AG04450 (cell line): ENCODE measurements around the gene SH3GL2. TPM values are rescaled to one million over a fixed set of nuclear protein-coding genes. Genes with fewer than 3 reads are reported as not detected.

ENCODE experiments used
- CTCF ChIA-PET: fragments of 300-600, 350-600 bp; formaldehyde crosslinking; extraction: SDS; loops from one replicate; lab custom pipeline; 2022; ENCODE audit warnings: antibody characterized with exemption, inconsistent platforms; lab: Charles Lee
- POLR2A ChIA-PET: fragments of 350-600 bp; formaldehyde crosslinking; extraction: SDS; loops from one replicate; lab custom pipeline; 2021; ENCODE audit warnings: antibody characterized with exemption, inconsistent platforms; lab: Yijun Ruan, JAX
- DNase-seq: peaks from one replicate; pipeline ENCODE4 v3.0.0-alpha.2; 2011; ENCODE audit warnings: low read depth, low spot score
- H3K27ac ChIP-seq: one replicate; pipeline ENCODE4 v1.5.1; 2012; ENCODE audit warnings: low read depth, low read length, control low read depth
- H3K27me3 ChIP-seq: one replicate; pipeline ENCODE4 v1.6.0; 2012; ENCODE audit warnings: low read length; ENCODE audit not compliant: control insufficient read depth, insufficient read depth
- H3K4me3 ChIP-seq: 2 replicates; pipeline ENCODE4 v1.5.1; 2011; ENCODE audit warnings: mild to moderate bottlenecking, low read depth, low read length, control low read depth
- H3K9me3 ChIP-seq: 2 replicates; pipeline ENCODE4 v1.5.1; 2012; ENCODE audit warnings: low read length; ENCODE audit not compliant: control insufficient read depth, insufficient read depth
- CTCF ChIP-seq: IDR thresholded peaks from 2 replicates; pipeline ENCODE4 v1.5.1; 2011; ENCODE audit warnings: low read depth, low read length, control low read depth, inconsistent platforms
- polyA plus RNA-seq: library from polyadenylated mRNA; depleted of rRNA; stranded (reverse); fragments of >200 nt; gene quantifications from 2 replicates; pipeline ENCODE4 v1.2.3, GENCODE V29; 2011

SH3GL2 gene
- polyA plus RNA-seq, 1 experiment = 0.04 TPM

- Histone ChIP-seq H3K4me3 (no peak overlapping the region), H3K27me3 (no peaks in the 10 kb centered on the region), H3K9me3 (no peaks in the 10 kb centered on the region), H3K27ac (no peak overlapping the region)
- ChIA-PET CTCF (interaction anchor here (1.2 to 1.8 kb wide), 2 partner anchors 9 to 23 kb away, joined by 3 to 4 read pairs; no protein-coding TSS in a partner anchor), POLR2A (no interaction called here)
- no peak for DNase-seq
- TF ChIP-seq CTCF = no peak
Observed at GRCh38 chr9:17833846-17834245, 255.0 kb downstream of the SH3GL2 start.

DNA sequence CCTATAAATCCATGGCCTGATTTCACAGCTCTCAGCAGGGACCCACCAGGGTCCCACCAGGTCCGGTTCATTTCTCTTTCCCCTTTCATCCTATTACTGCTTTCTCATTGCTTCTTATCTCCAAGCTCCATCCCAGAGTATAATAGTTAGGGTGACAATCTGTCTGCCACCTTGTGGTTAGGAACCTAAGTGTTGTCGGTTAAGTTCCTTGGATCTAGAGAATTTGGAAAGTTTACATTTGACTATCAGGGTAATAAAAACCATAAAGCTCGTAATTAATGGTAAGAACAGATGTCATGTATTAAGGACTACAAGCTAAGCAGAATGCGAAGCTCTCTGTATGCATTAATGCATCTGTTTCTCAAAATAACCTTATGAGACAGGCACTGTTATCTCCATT, 259.1 kb downstream of the SH3GL2 start:
- TF ChIP-seq CTCF = peak; percentile 25; the same call in 1 of the 2 replicates
- Histone ChIP-seq H3K27me3 (no peaks in the 10 kb centered on the region), H3K9me3 (no peaks in the 10 kb centered on the region), H3K4me3 (no peak overlapping the region), H3K27ac (no peak overlapping the region)
- CTCF ChIA-PET = interaction anchor here (1.9 to 3.4 kb wide), 2 partner anchors 27 to 306 kb away, joined by 6 to 22 read pairs; no protein-coding TSS in a partner anchor
- no peak for DNase-seq
- POLR2A ChIA-PET = interaction anchor here (0.7 kb wide), 1 partner anchor 815 kb away, joined by 7 read pairs; no protein-coding TSS in a partner anchor

DNA sequence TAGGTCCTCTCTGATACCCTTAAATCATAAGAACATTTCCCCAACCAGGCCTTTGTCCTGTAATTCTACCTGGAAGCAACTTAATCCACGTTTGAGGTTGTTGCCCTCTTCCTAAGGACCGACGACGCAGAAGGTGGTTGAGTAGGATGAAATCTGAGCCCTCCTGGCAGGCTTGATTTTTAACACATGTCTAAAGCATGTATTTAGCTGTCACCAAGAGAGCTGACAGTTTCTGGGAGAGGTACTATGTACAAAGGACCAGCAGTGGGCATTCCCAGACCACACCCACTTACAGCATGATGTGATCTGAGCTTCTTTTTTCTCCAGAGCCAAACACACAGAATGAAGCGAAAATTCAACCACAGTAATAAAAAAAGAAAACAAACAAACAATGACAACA, 260.9 kb downstream of the SH3GL2 start:
- ChIA-PET POLR2A (no interaction called here), CTCF (no interaction called here)
- Histone ChIP-seq H3K9me3 (no peaks in the 10 kb centered on the region; the same call in 1 of the 2 replicates), H3K27ac (no peak overlapping the region), H3K4me3 (no peak overlapping the region), H3K27me3 (no peaks in the 10 kb centered on the region)
- TF ChIP-seq CTCF = no peak
- DNase-seq = no peak

DNA sequence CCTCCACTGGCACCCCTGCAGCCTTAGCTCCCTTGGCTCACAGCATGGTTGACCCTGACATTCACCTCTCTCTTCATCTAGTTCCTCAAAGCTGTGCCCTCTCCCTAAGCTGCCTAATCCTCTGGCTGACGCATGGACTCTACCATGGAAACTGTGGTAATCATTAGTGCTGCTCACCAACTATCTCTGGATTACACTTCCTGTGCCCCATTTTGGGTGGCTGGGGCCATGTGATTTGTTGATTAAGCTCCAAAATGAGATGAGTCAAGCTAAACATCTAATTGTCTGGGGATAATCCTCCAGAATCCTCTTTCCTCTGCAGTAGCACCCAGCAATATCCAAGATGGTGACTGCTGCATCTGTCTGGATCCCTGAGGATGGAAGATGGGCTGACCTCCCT, 264.4 kb downstream of the SH3GL2 start:
- ChIA-PET CTCF (interaction anchor here (0.8 kb wide), 1 partner anchor 32 kb away, joined by 3 read pairs; no protein-coding TSS in a partner anchor), POLR2A (no interaction called here)
- Histone ChIP-seq H3K27ac (no peak overlapping the region), H3K9me3 (no peaks in the 10 kb centered on the region; the same call in 1 of the 2 replicates), H3K4me3 (no peak overlapping the region), H3K27me3 (no peaks in the 10 kb centered on the region)
- no peak for DNase-seq
- TF ChIP-seq CTCF = no peak
